CD4-positive, alpha-beta T cell treated with Interleukin-6 at 100 ng/mL for 8 hours (primary cell): ENCODE data around the gene EPB41L2.
"Not testable (repeated sequence)": the region's sequence is repeated elsewhere in the genome, so short reads cannot be mapped to it uniquely, and the experiment has no call there.

ENCODE experiments used
- DNase-seq: peaks from one replicate; pipeline ENCODE4 v3.0.0-alpha.2; 2020; ENCODE audit warnings: mixed read lengths, low spot score

EPB41L2 gene

GRCh38 chr6:131036143-131036542 lies 26.9 kb downstream of the EPB41L2 start:
- DNase-seq: no peak

GRCh38 chr6:131035582-131035981 lies 27.5 kb downstream of the EPB41L2 start:
- no peak for DNase-seq

GRCh38 chr6:131033631-131034030 lies 29.4 kb downstream of the EPB41L2 start:
- DNase-seq: no peak

DNA sequence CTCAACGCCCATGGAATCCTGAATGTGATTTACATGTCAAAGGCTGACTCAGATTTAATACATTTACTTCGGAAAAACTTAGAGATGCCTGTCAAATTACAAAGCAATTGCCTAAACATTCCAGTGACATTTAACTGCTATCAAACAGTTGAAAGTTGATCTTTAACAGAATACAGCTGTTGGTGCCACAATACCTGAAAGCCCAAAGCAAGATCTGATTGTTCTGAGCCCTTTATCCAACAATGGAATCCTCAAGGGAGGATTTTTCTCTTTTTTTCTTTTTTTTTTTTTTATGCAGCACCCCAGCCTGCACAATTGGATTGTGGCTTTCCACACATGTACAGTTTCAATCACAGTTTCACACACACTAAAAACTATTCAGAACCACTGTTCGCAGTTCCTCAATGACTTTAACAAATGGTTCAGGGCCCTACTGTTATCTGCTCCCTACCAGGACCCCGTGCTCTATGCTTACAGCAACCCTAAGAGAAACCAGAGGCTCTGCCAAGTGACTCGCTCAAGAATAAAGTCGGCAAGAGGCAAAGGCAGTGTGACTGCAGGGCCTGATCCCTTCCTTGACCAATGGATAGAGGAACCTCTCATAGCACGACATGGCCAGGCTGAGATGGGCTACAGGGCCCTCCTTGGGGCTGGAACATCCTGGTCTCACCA lies 33.3 kb downstream of the EPB41L2 start:
- DNase-seq: no peak

DNA sequence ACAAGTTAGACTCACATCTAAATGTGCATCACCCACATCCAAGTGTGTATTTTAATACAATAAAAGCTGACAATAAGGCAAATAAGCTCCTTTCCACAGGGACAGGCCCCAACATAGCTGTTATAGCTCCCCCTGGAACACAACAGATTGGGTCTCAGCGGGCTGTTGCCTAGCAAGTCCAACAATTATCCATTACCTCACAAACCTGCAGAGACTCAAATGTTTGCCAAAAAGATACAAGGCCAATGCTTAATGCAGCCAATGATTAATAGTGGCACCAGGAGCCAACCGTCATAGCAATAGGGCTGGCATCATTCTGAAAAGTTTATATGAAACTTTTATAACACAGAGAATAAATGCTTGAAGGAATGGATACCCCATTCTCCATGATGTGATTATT lies 35.7 kb downstream of the EPB41L2 start:
- no peak for DNase-seq

- DNase-seq: no peak
Measured at GRCh38 chr6:131026243-131026642, 36.8 kb downstream of the EPB41L2 start.

GRCh38 chr6:131024565-131024964 lies 38.5 kb downstream of the EPB41L2 start:
- DNase-seq: no peak

GRCh38 chr6:131023834-131024504 lies 39.1 kb downstream of the EPB41L2 start:
- no peak for DNase-seq

- no peak for DNase-seq
Measured at GRCh38 chr6:131022691-131023090, 40.4 kb downstream of the EPB41L2 start.

- DNase-seq: no peak
Measured at GRCh38 chr6:131017962-131018361, 45.1 kb downstream of the EPB41L2 start.

DNA sequence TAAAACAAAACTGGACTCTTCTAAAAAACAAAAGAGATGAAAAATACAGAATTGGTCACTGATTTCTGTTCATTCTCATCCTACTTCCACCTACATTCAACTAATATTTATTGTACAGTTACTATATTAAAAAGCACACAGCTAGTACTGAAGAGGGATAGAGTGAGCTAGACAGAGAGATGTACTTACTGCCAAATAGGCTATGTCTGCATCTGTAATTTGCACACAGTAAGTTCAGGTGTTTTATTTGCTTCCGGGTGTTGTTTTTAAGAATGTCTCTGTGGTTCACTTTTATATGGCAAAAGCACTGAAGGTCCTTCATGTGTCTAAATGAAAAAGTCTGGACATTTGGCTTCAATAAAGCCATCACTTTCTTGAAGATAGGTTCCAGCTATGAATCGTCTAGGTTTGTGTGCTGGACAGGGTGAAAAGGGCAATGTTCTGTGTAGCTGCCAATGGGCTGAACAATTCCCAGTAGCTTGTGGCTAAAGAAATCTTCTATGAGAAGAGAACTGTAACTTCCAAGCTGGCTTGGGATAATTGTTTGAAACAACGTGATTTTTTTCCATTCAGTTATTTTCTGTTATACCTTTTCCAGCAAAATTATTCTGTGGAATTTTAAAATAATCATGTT lies 47.3 kb downstream of the EPB41L2 start:
- DNase-seq: no peak

- DNase-seq: no peak
Measured at GRCh38 chr6:131015025-131015591, 47.9 kb downstream of the EPB41L2 start.

- DNase-seq: no peak
Measured at GRCh38 chr6:131014080-131014776, 48.8 kb downstream of the EPB41L2 start.

DNA sequence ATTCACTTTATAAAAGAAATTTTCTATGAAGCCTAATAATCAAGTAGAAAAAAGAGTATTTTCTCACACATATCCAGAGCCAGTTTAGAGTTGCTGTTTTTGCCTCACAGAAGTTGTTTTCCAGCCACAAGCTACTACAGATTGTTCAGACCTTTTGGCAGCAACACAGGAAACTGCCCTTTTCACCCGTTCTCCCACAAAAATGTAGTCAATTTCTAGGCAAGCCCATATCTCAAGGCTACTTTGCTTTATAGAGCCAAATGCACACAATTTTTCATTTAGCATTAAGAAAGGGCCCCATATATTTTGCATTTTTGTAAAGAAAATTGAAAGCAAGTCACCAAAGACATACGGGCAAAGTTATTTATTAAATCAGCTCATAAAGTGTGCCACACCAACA lies 49.5 kb downstream of the EPB41L2 start:
- DNase-seq: no peak

- DNase-seq: no peak
Measured at GRCh38 chr6:131009790-131010189, 53.3 kb downstream of the EPB41L2 start.

DNA sequence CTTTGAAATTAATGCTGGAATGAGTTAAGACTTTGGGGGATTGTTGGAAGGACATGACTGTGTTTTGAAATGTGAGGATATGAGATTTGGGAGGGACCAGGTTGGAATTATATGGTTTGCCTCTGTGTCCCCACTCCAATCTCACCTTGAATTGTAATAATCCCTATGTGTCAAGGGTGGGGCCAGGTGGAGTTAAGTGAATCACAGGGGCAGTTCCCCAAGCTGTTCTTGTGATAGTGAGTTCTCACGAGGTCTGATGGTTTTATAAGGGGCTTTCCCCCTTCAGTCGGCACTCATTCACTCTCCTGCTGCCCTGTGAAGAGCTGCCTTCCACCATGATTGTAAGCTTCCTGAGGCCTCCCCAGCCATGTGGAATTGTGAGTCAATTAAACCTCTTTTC lies 54.1 kb downstream of the EPB41L2 start:
- DNase-seq: not testable (repeated sequence)

DNA sequence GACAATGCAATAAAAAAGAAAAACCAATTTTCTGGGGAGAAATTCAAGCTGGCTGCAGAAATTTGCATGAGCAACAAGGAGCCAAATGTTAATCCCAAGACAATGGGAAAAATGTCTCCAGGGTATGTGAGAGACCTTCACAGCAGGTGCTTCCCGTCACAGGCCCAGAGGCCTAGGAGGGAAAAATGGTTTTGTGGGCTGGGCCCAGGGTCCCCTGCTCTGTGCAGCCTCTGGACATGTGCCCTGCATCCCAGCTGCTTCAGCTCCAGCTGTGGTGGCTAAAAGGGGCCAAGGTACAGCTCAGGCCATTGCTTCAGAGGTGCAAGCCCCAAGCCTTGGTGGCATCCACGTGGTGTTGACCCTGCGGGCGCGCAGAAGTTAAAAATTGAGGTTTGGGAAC lies 55.1 kb downstream of the EPB41L2 start:
- not testable (repeated sequence) for DNase-seq

- no peak for DNase-seq
Measured at GRCh38 chr6:131007286-131007685, 55.8 kb downstream of the EPB41L2 start.

DNA sequence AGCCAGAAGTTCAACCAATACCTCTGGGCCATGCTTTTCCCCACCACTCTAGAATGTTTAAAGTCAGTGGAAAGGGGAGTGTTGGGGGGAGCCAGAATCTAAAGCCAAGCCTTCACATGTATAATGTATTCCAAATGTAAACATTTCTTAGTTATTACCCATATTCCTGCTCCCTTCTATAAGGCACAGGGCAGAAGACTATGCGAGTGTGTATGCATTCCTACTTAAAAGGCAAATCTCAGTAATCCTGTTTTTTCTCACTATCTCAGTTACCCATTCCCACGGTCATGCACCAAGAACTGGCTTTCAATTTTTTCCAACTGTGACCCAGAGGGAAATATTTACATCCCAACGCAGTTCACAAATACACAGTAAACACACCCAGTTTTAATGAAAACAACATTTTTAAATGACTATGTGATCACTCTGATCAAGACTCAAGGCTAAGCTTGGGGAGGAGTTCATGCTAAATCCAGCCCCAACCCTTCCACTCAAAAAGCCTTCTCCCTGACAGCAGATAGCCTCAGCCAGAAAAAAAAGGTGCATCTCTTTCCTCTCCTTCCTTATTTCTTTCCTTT lies 57.5 kb downstream of the EPB41L2 start:
- no peak for DNase-seq

- no peak for DNase-seq
Measured at GRCh38 chr6:131004936-131005335, 58.1 kb downstream of the EPB41L2 start.

DNA sequence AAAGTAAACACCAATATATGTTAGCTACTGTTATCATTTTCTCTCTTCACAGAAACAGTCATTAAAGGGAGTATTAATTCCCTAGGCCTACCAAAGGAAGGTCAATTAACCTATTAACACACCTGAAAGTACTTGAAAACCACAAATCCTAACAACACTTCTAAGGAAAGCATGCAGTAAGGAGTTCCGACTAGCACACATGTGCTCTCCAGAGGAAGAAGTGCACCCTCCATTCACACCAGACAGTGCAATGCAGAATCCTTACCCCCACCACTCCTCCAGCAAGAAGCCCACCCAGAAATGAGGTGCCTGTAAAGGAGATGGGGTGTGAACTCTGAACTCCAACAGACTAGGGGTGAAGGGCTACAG lies 58.7 kb downstream of the EPB41L2 start:
- DNase-seq: no peak
